ENCODE measurements around the gene TAC4.

- no peak for TF ChIP-seq POLR2A (IDR thresholded peaks at IDR 0.05)
- no peak for TF ChIP-seq CTCF (IDR thresholded peaks at IDR 0.05)
Measured at GRCh38 chr17:49881054-49881402, 33.2 kb upstream of the TAC4 start.

Data from esophagus squamous epithelium (tissue), 4 donors.